ENCODE measurements around the gene LUC7L3.

LUC7L3 gene

DNA sequence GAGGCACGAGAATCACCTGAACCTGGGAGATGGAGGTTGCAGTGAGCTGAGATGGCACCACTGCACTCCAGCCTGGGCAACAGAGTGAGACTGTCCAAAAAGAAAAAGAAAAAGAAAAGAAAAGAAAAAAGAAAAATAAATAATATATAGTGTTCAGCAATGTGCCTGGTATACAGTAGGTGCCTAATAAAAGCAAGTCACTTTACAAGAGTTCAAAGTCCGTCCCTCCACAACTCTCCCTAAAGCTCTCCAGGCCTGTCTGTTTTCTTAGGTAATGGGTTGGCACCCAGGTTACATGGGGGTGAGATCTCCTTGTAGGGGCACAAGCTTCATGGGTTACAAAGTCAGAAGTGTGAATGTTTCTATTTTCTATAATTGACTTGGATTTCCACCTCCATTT lies 64.5 kb downstream of the LUC7L3 start:
- peaks cover 10% of the 10 kb centered on the region for H3K4me1 ChIP-seq (ENCODE audit: insufficient read depth, insufficient read length)
- no peak for TF ChIP-seq SUZ12 (IDR thresholded peaks at IDR 0.05; ENCODE audit: extremely low read depth, insufficient read depth, insufficient read length)
- no peak for TF ChIP-seq YY1 (IDR thresholded peaks at IDR 0.05; ENCODE audit: insufficient read depth, insufficient read length)
- TF ChIP-seq ZNF274 (IDR thresholded peaks at IDR 0.05; ENCODE audit: low read depth, low read length) = no peak

DNA sequence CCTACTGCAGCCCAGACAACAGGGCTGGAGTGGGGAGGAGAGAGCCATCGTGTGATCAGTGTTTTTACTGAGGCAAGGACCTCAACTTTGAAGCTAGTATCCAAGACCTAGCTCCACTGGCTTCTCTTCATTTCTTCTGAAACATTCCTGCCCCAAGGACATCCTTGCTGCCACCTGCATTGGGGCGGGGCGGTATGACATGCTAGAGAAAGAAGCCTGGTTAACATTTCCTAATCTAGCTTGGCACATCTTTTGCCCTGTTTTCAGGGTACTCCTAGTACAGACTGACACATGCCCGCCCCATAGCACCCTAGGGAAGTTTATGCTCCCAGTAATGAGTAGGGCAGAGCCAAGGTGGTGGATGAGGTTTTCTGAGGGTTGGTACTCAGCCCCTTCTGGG lies 65.7 kb downstream of the LUC7L3 start:
- H3K4me3 ChIP-seq (ENCODE audit: insufficient read length, low read depth) = no peak overlapping the region
- TF ChIP-seq YY1 (IDR thresholded peaks at IDR 0.05; ENCODE audit: insufficient read depth, insufficient read length) (no peak), ZNF274 (IDR thresholded peaks at IDR 0.05; ENCODE audit: low read depth, low read length) (no peak), SUZ12 (IDR thresholded peaks at IDR 0.05; ENCODE audit: extremely low read depth, insufficient read depth, insufficient read length) (no peak)
- no peaks in the 10 kb centered on the region for H3K9me3 ChIP-seq (ENCODE audit: insufficient read depth, low read length)
- H3K27me3 ChIP-seq (ENCODE audit: insufficient read depth, insufficient read length) = peaks cover 2% of the 10 kb centered on the region
- no peak for DNase-seq (ENCODE audit: low read depth, low spot score)
- no peaks in the 10 kb centered on the region for H3K36me3 ChIP-seq (ENCODE audit: insufficient read depth, insufficient read length, low read length)
- H3K9ac ChIP-seq (ENCODE audit: insufficient read length, low read depth) = no peak overlapping the region
- peaks cover 10% of the 10 kb centered on the region for H3K4me1 ChIP-seq (ENCODE audit: insufficient read depth, insufficient read length)

More for the DNA sequence above, 64.5 kb downstream of the LUC7L3 start:
- H3K9ac ChIP-seq (ENCODE audit: insufficient read length, low read depth) = no peak overlapping the region
- H3K36me3 ChIP-seq (ENCODE audit: insufficient read depth, insufficient read length, low read length) = no peaks in the 10 kb centered on the region
- no peak overlapping the region for H3K4me3 ChIP-seq (ENCODE audit: insufficient read length, low read depth)
- no peaks in the 10 kb centered on the region for H3K9me3 ChIP-seq (ENCODE audit: insufficient read depth, low read length)
- DNase-seq (ENCODE audit: low read depth, low spot score) = no peak
- H3K27me3 ChIP-seq (ENCODE audit: insufficient read depth, insufficient read length) = peaks cover 2% of the 10 kb centered on the region

DNA sequence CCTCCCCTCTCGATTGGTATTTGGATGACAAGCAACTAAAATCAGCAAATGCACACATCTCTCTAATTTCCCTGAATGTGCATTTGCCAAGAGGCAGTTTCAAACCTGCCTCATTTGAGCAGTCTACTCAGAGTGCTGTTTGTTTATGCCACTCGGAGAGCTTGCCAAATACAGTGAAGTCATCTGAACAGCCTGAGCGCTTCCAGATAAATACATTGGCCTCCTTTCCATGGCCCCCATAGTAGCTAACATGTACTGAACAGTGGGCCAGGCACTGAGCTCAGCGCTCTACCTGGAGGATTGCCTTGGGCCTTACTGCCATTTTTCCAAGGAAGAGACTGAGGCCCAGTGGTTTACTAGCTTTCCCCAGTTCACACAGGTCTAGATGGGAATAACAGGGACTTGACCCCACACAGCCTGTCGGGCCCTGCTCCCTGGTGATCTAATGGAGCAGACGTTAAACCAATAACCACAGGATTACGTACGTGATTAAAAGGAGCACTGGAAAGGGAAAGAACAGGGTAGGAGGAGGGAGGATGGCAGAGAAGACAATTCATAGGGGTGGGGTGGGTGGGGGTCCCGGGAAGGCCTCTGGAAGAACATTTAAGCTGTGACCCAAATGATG lies 66.7 kb downstream of the LUC7L3 start:
- Histone ChIP-seq H3K4me3 (ENCODE audit: insufficient read length, low read depth) (no peak overlapping the region), H3K27me3 (ENCODE audit: insufficient read depth, insufficient read length) (peaks cover 2% of the 10 kb centered on the region), H3K9ac (ENCODE audit: insufficient read length, low read depth) (no peak overlapping the region), H3K9me3 (ENCODE audit: insufficient read depth, low read length) (no peaks in the 10 kb centered on the region), H3K4me1 (ENCODE audit: insufficient read depth, insufficient read length) (peaks cover 10% of the 10 kb centered on the region), H3K36me3 (ENCODE audit: insufficient read depth, insufficient read length, low read length) (no peaks in the 10 kb centered on the region)
- TF ChIP-seq ZNF274 (IDR thresholded peaks at IDR 0.05; ENCODE audit: low read depth, low read length) (no peak), SUZ12 (IDR thresholded peaks at IDR 0.05; ENCODE audit: extremely low read depth, insufficient read depth, insufficient read length) (no peak), YY1 (IDR thresholded peaks at IDR 0.05; ENCODE audit: insufficient read depth, insufficient read length) (no peak)
- DNase-seq (ENCODE audit: low read depth, low spot score) = no peak

DNA sequence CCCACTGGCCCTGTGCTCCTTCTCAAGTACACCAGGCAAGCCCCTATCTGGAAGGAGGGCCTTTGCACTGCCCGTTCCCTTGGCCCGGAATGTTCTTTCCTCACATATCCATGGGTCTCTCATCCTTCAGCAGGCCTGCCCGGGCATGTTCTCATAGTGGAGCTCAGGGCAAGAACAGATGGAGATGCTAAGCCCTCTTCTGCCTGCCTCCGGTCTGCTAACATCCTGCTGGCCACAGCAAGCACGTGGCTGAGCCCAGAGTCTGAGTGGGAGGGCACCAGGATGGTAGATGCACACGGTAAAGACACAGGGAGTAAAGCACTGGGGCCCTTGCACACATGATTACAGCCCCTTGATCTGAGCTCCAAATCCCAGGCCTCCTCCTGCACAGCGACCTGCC lies 67.7 kb downstream of the LUC7L3 start:
- peaks cover 10% of the 10 kb centered on the region for H3K4me1 ChIP-seq (ENCODE audit: insufficient read depth, insufficient read length)
- H3K4me3 ChIP-seq (ENCODE audit: insufficient read length, low read depth) = no peak overlapping the region
- H3K36me3 ChIP-seq (ENCODE audit: insufficient read depth, insufficient read length, low read length) = no peaks in the 10 kb centered on the region
- DNase-seq (ENCODE audit: low read depth, low spot score) = no peak
- H3K27me3 ChIP-seq (ENCODE audit: insufficient read depth, insufficient read length) = peaks cover 2% of the 10 kb centered on the region
- TF ChIP-seq YY1 (IDR thresholded peaks at IDR 0.05; ENCODE audit: insufficient read depth, insufficient read length) (no peak), SUZ12 (IDR thresholded peaks at IDR 0.05; ENCODE audit: extremely low read depth, insufficient read depth, insufficient read length) (no peak), ZNF274 (IDR thresholded peaks at IDR 0.05; ENCODE audit: low read depth, low read length) (no peak)
- H3K9ac ChIP-seq (ENCODE audit: insufficient read length, low read depth) = no peak overlapping the region
- H3K9me3 ChIP-seq (ENCODE audit: insufficient read depth, low read length) = no peaks in the 10 kb centered on the region

DNA sequence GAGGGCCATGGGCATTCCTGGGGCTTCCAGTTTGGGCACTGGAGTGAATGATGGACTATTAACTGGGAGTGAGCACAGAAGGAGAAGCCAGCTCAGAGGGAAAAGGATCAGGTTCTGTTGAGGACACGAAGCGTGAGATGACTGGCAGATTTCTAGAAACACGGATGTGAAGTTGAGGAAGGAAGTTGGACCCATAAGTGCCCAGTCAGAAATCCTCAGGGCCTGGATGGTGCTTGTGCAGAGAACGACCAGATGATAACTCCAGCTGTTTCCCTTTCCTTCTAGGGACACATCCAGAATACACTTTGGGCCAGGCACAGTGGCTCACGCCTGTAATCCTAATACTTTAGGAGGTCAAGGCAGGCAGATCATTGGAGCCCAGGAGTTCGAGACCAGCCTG lies 71.2 kb downstream of the LUC7L3 start:
- H3K9ac ChIP-seq (ENCODE audit: insufficient read length, low read depth) = no peak overlapping the region
- TF ChIP-seq SUZ12 (IDR thresholded peaks at IDR 0.05; ENCODE audit: extremely low read depth, insufficient read depth, insufficient read length) = no peak
- TF ChIP-seq ZNF274 (IDR thresholded peaks at IDR 0.05; ENCODE audit: low read depth, low read length) = no peak
- TF ChIP-seq YY1 (IDR thresholded peaks at IDR 0.05; ENCODE audit: insufficient read depth, insufficient read length) = no peak

DNA sequence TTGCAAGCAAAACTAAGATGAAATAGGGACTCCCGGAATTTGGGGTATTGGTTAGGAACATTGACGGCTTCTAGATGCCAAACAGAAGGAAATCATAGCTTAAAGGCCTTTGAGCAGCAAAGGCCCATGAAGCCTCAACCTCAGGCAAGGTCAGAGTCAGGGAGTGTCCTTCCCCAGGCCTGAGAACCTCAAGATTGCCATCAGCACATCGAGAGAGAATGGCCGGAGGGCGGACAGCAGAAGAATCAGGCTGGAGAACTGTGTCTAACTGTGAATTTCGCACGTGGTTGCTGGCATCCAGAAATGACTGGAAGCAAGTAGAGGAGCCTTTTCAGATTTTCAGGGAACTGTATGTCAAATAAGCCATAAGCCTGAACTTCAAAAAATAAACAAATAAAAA lies 72.7 kb downstream of the LUC7L3 start:
- H3K4me1 ChIP-seq (ENCODE audit: insufficient read depth, insufficient read length) = peaks cover 1% of the 10 kb centered on the region
- H3K9me3 ChIP-seq (ENCODE audit: insufficient read depth, low read length) = no peaks in the 10 kb centered on the region
- no peak for DNase-seq (ENCODE audit: low read depth, low spot score)
- H3K27me3 ChIP-seq (ENCODE audit: insufficient read depth, insufficient read length) = no peaks in the 10 kb centered on the region
- TF ChIP-seq SUZ12 (IDR thresholded peaks at IDR 0.05; ENCODE audit: extremely low read depth, insufficient read depth, insufficient read length) = no peak
- TF ChIP-seq YY1 (IDR thresholded peaks at IDR 0.05; ENCODE audit: insufficient read depth, insufficient read length) = no peak
- TF ChIP-seq ZNF274 (IDR thresholded peaks at IDR 0.05; ENCODE audit: low read depth, low read length) = no peak
- H3K9ac ChIP-seq (ENCODE audit: insufficient read length, low read depth) = no peak overlapping the region
- H3K4me3 ChIP-seq (ENCODE audit: insufficient read length, low read depth) = no peak overlapping the region
- H3K36me3 ChIP-seq (ENCODE audit: insufficient read depth, insufficient read length, low read length) = no peaks in the 10 kb centered on the region

More for the DNA sequence above, 71.2 kb downstream of the LUC7L3 start:
- Histone ChIP-seq H3K36me3 (ENCODE audit: insufficient read depth, insufficient read length, low read length) (no peaks in the 10 kb centered on the region), H3K4me3 (ENCODE audit: insufficient read length, low read depth) (no peak overlapping the region), H3K4me1 (ENCODE audit: insufficient read depth, insufficient read length) (peaks cover 8% of the 10 kb centered on the region), H3K9me3 (ENCODE audit: insufficient read depth, low read length) (no peaks in the 10 kb centered on the region), H3K27me3 (ENCODE audit: insufficient read depth, insufficient read length) (no peaks in the 10 kb centered on the region)
- no peak for DNase-seq (ENCODE audit: low read depth, low spot score)

DNA sequence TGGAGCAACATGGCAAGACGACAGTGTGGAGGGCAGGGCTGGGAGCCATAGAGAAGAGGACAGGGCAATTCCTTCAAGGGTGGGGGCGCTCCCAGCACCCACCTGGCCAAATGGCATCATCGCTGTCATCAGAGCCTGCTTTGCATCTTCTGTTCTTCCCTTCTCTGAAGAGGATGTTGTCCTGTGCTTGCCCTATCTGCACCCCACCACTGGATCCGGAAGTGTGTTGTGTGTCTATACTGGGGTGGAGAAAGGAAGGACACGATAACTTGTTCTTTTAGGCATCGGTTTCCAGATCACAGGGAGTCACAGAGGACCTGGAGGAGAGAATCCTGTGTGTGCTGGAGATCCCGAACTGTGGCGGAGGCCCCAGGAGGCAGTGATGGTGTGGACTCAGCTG lies 73.6 kb downstream of the LUC7L3 start:
- no peaks in the 10 kb centered on the region for H3K27me3 ChIP-seq (ENCODE audit: insufficient read depth, insufficient read length)
- TF ChIP-seq SUZ12 (IDR thresholded peaks at IDR 0.05; ENCODE audit: extremely low read depth, insufficient read depth, insufficient read length) = no peak
- TF ChIP-seq ZNF274 (IDR thresholded peaks at IDR 0.05; ENCODE audit: low read depth, low read length) = no peak
- no peak for TF ChIP-seq YY1 (IDR thresholded peaks at IDR 0.05; ENCODE audit: insufficient read depth, insufficient read length)
- H3K9ac ChIP-seq (ENCODE audit: insufficient read length, low read depth) = no peak overlapping the region
- H3K4me1 ChIP-seq (ENCODE audit: insufficient read depth, insufficient read length) = no peaks in the 10 kb centered on the region
- no peaks in the 10 kb centered on the region for H3K9me3 ChIP-seq (ENCODE audit: insufficient read depth, low read length)
- H3K36me3 ChIP-seq (ENCODE audit: insufficient read depth, insufficient read length, low read length) = no peaks in the 10 kb centered on the region
- no peak for DNase-seq (ENCODE audit: low read depth, low spot score)
- no peak overlapping the region for H3K4me3 ChIP-seq (ENCODE audit: insufficient read length, low read depth)
